ENCODE results near the gene MORN1. TPM values are rescaled to one million over a fixed set of nuclear protein-coding genes. Genes with fewer than 3 reads are reported as not detected.

MORN1 gene
- polyA plus RNA-seq, 2 donors = 3.0 to 5.8 TPM

GRCh38 chr1:2427051-2427450, 35.7 kb upstream of the MORN1 start:
- no peak overlapping the region for H3K4me3 ChIP-seq (ENCODE audit: low read depth in 1 of 2, low read length in 2 of 2)
- WGBS, 2 donors = 78 to 80% methylated on average over 18 of the region's 18 CpGs
- H3K4me1 ChIP-seq (ENCODE audit: control insufficient read depth in 2 of 2, insufficient read depth in 2 of 2, low read length in 1 of 2) = peaks cover 2 to 34% of the 10 kb centered on the region in 2 donors
- H3K27me3 ChIP-seq (ENCODE audit: control insufficient read depth in 1 of 2, insufficient read depth in 2 of 2, low read length in 2 of 2) = no peaks in the 10 kb centered on the region
- peaks cover 0 to 5% of the 10 kb centered on the region in 2 donors for H3K9me3 ChIP-seq (ENCODE audit: control insufficient read depth in 2 of 2, insufficient read depth in 1 of 2, low read depth in 1 of 2, low read length in 1 of 2)
- H3K27ac ChIP-seq (ENCODE audit: low read depth in 2 of 2, low read length in 1 of 2) = no peak overlapping the region
- peaks cover 0 to 6% of the 10 kb centered on the region in 2 donors for H3K36me3 ChIP-seq (ENCODE audit: control insufficient read depth in 2 of 2, insufficient read depth in 2 of 2, low read length in 1 of 2)

GRCh38 chr1:2426540-2426939, 35.2 kb upstream of the MORN1 start:
- no peaks in the 10 kb centered on the region for H3K27me3 ChIP-seq (ENCODE audit: control insufficient read depth in 1 of 2, insufficient read depth in 2 of 2, low read length in 2 of 2)
- H3K36me3 ChIP-seq (ENCODE audit: control insufficient read depth in 2 of 2, insufficient read depth in 2 of 2, low read length in 1 of 2) = peaks cover 0 to 6% of the 10 kb centered on the region in 2 donors
- no peak overlapping the region for H3K4me3 ChIP-seq (ENCODE audit: low read depth in 1 of 2, low read length in 2 of 2)
- peaks cover 2 to 29% of the 10 kb centered on the region in 2 donors for H3K4me1 ChIP-seq (ENCODE audit: control insufficient read depth in 2 of 2, insufficient read depth in 2 of 2, low read length in 1 of 2)
- H3K9me3 ChIP-seq (ENCODE audit: control insufficient read depth in 2 of 2, insufficient read depth in 1 of 2, low read depth in 1 of 2, low read length in 1 of 2) = peaks cover 0 to 5% of the 10 kb centered on the region in 2 donors
- no peak overlapping the region for H3K27ac ChIP-seq (ENCODE audit: low read depth in 2 of 2, low read length in 1 of 2)
- WGBS, 2 donors = 69 to 80% methylated on average over 18 of the region's 18 CpGs

- H3K4me3 ChIP-seq (ENCODE audit: low read depth in 1 of 2, low read length in 2 of 2) = no peak overlapping the region
- WGBS, 2 donors = 71 to 81% methylated on average over 11 of the region's 11 CpGs
- no peak overlapping the region for H3K27ac ChIP-seq (ENCODE audit: low read depth in 2 of 2, low read length in 1 of 2)
- peaks cover 0 to 6% of the 10 kb centered on the region in 2 donors for H3K36me3 ChIP-seq (ENCODE audit: control insufficient read depth in 2 of 2, insufficient read depth in 2 of 2, low read length in 1 of 2)
- H3K9me3 ChIP-seq (ENCODE audit: control insufficient read depth in 2 of 2, insufficient read depth in 1 of 2, low read depth in 1 of 2, low read length in 1 of 2) = peaks cover 0 to 5% of the 10 kb centered on the region in 2 donors
- peaks cover 2 to 23% of the 10 kb centered on the region in 2 donors for H3K4me1 ChIP-seq (ENCODE audit: control insufficient read depth in 2 of 2, insufficient read depth in 2 of 2, low read length in 1 of 2)
- no peaks in the 10 kb centered on the region for H3K27me3 ChIP-seq (ENCODE audit: control insufficient read depth in 1 of 2, insufficient read depth in 2 of 2, low read length in 2 of 2)
These were observed 34.5 kb upstream of the MORN1 start for GRCh38 chr1:2425892-2426291.

GRCh38 chr1:2422523-2422922, 31.2 kb upstream of the MORN1 start:
- no peaks in the 10 kb centered on the region for H3K27me3 ChIP-seq (ENCODE audit: control insufficient read depth in 1 of 2, insufficient read depth in 2 of 2, low read length in 2 of 2)
- WGBS, 2 donors = 91 to 92% methylated on average over 4 of the region's 4 CpGs

GRCh38 chr1:2419416-2419815, 28.1 kb upstream of the MORN1 start:
- Histone ChIP-seq H3K4me1 (ENCODE audit: control insufficient read depth in 2 of 2, insufficient read depth in 2 of 2, low read length in 1 of 2) (peaks cover 7 to 15% of the 10 kb centered on the region in 2 donors), H3K27me3 (ENCODE audit: control insufficient read depth in 1 of 2, insufficient read depth in 2 of 2, low read length in 2 of 2) (no peaks in the 10 kb centered on the region), H3K4me3 (ENCODE audit: low read depth in 1 of 2, low read length in 2 of 2) (no peak overlapping the region), H3K27ac (ENCODE audit: low read depth in 2 of 2, low read length in 1 of 2) (no peak overlapping the region), H3K36me3 (ENCODE audit: control insufficient read depth in 2 of 2, insufficient read depth in 2 of 2, low read length in 1 of 2) (no peaks in the 10 kb centered on the region), H3K9me3 (ENCODE audit: control insufficient read depth in 2 of 2, insufficient read depth in 1 of 2, low read depth in 1 of 2, low read length in 1 of 2) (peaks cover 0 to 5% of the 10 kb centered on the region in 2 donors)
- 74 to 84% methylated on average over 16 of the region's 16 CpGs for WGBS, 2 donors

More at GRCh38 chr1:2422523-2422922, 31.2 kb upstream of the MORN1 start:
- Histone ChIP-seq H3K9me3 (ENCODE audit: control insufficient read depth in 2 of 2, insufficient read depth in 1 of 2, low read depth in 1 of 2, low read length in 1 of 2) (peaks cover 0 to 5% of the 10 kb centered on the region in 2 donors), H3K4me1 (ENCODE audit: control insufficient read depth in 2 of 2, insufficient read depth in 2 of 2, low read length in 1 of 2) (peaks cover 3% of the 10 kb centered on the region in 2 donors), H3K4me3 (ENCODE audit: low read depth in 1 of 2, low read length in 2 of 2) (no peak overlapping the region), H3K27ac (ENCODE audit: low read depth in 2 of 2, low read length in 1 of 2) (no peak overlapping the region), H3K36me3 (ENCODE audit: control insufficient read depth in 2 of 2, insufficient read depth in 2 of 2, low read length in 1 of 2) (no peaks in the 10 kb centered on the region)

- Histone ChIP-seq H3K9me3 (ENCODE audit: control insufficient read depth in 2 of 2, insufficient read depth in 1 of 2, low read depth in 1 of 2, low read length in 1 of 2) (peaks cover 0 to 5% of the 10 kb centered on the region in 2 donors), H3K27me3 (ENCODE audit: control insufficient read depth in 1 of 2, insufficient read depth in 2 of 2, low read length in 2 of 2) (no peaks in the 10 kb centered on the region), H3K4me3 (ENCODE audit: low read depth in 1 of 2, low read length in 2 of 2) (no peak overlapping the region), H3K4me1 (ENCODE audit: control insufficient read depth in 2 of 2, insufficient read depth in 2 of 2, low read length in 1 of 2) (peaks cover 9 to 18% of the 10 kb centered on the region in 2 donors), H3K36me3 (ENCODE audit: control insufficient read depth in 2 of 2, insufficient read depth in 2 of 2, low read length in 1 of 2) (no peaks in the 10 kb centered on the region), H3K27ac (ENCODE audit: low read depth in 2 of 2, low read length in 1 of 2) (no peak overlapping the region)
- WGBS, 2 donors = 73 to 79% methylated on average over 16 of the region's 16 CpGs
These were observed 27.5 kb upstream of the MORN1 start for GRCh38 chr1:2418791-2419320.

- Histone ChIP-seq H3K9me3 (ENCODE audit: control insufficient read depth in 2 of 2, insufficient read depth in 1 of 2, low read depth in 1 of 2, low read length in 1 of 2) (no peaks in the 10 kb centered on the region), H3K27me3 (ENCODE audit: control insufficient read depth in 1 of 2, insufficient read depth in 2 of 2, low read length in 2 of 2) (no peaks in the 10 kb centered on the region), H3K27ac (ENCODE audit: low read depth in 2 of 2, low read length in 1 of 2) (no peak overlapping the region), H3K4me1 (ENCODE audit: control insufficient read depth in 2 of 2, insufficient read depth in 2 of 2, low read length in 1 of 2) (peaks cover 9 to 26% of the 10 kb centered on the region in 2 donors), H3K36me3 (ENCODE audit: control insufficient read depth in 2 of 2, insufficient read depth in 2 of 2, low read length in 1 of 2) (no peaks in the 10 kb centered on the region), H3K4me3 (ENCODE audit: low read depth in 1 of 2, low read length in 2 of 2) (no peak overlapping the region)
- 74 to 79% methylated on average over 14 of the region's 14 CpGs for WGBS, 2 donors
These were observed 26.5 kb upstream of the MORN1 start for GRCh38 chr1:2417833-2418225.

- Histone ChIP-seq H3K4me3 (ENCODE audit: low read depth in 1 of 2, low read length in 2 of 2) (peak overlapping the region; percentile 37 to 38), H3K4me1 (ENCODE audit: control insufficient read depth in 2 of 2, insufficient read depth in 2 of 2, low read length in 1 of 2) (peaks cover 9 to 26% of the 10 kb centered on the region in 2 donors)
- 67 to 74% methylated on average over 13 of the region's 13 CpGs for WGBS, 2 donors
These were observed 25.9 kb upstream of the MORN1 start for GRCh38 chr1:2417083-2417832.

GRCh38 chr1:2416403-2416802, 25.0 kb upstream of the MORN1 start:
- Histone ChIP-seq H3K27me3 (ENCODE audit: control insufficient read depth in 1 of 2, insufficient read depth in 2 of 2, low read length in 2 of 2) (no peaks in the 10 kb centered on the region), H3K36me3 (ENCODE audit: control insufficient read depth in 2 of 2, insufficient read depth in 2 of 2, low read length in 1 of 2) (no peaks in the 10 kb centered on the region), H3K27ac (ENCODE audit: low read depth in 2 of 2, low read length in 1 of 2) (peak overlapping the region; percentile 78 to 96), H3K4me3 (ENCODE audit: low read depth in 1 of 2, low read length in 2 of 2) (peak overlapping the region; percentile 37 to 38), H3K9me3 (ENCODE audit: control insufficient read depth in 2 of 2, insufficient read depth in 1 of 2, low read depth in 1 of 2, low read length in 1 of 2) (no peaks in the 10 kb centered on the region), H3K4me1 (ENCODE audit: control insufficient read depth in 2 of 2, insufficient read depth in 2 of 2, low read length in 1 of 2) (peaks cover 9 to 26% of the 10 kb centered on the region in 2 donors)
- WGBS, 2 donors = 12 to 20% methylated on average over 12 of the region's 12 CpGs

More at GRCh38 chr1:2417083-2417832, 25.9 kb upstream of the MORN1 start:
- Histone ChIP-seq H3K27ac (ENCODE audit: low read depth in 2 of 2, low read length in 1 of 2) (peak overlapping the region; percentile 78 to 96), H3K36me3 (ENCODE audit: control insufficient read depth in 2 of 2, insufficient read depth in 2 of 2, low read length in 1 of 2) (no peaks in the 10 kb centered on the region), H3K9me3 (ENCODE audit: control insufficient read depth in 2 of 2, insufficient read depth in 1 of 2, low read depth in 1 of 2, low read length in 1 of 2) (no peaks in the 10 kb centered on the region), H3K27me3 (ENCODE audit: control insufficient read depth in 1 of 2, insufficient read depth in 2 of 2, low read length in 2 of 2) (no peaks in the 10 kb centered on the region)

All from esophagus (tissue), 2 donors.